Fibroblast of peridontal ligament (primary cell): ENCODE data around the gene CDKN2B-AS1.
A peak's percentile ranks its signal among the peaks of the same experiment; 100 is the strongest.

Experiments used
- DNase-seq: peaks from one replicate; pipeline ENCODE4 v3.0.0-alpha.2; 2010; ENCODE audit errors: extremely low read depth

The CDKN2B-AS1 gene

DNA sequence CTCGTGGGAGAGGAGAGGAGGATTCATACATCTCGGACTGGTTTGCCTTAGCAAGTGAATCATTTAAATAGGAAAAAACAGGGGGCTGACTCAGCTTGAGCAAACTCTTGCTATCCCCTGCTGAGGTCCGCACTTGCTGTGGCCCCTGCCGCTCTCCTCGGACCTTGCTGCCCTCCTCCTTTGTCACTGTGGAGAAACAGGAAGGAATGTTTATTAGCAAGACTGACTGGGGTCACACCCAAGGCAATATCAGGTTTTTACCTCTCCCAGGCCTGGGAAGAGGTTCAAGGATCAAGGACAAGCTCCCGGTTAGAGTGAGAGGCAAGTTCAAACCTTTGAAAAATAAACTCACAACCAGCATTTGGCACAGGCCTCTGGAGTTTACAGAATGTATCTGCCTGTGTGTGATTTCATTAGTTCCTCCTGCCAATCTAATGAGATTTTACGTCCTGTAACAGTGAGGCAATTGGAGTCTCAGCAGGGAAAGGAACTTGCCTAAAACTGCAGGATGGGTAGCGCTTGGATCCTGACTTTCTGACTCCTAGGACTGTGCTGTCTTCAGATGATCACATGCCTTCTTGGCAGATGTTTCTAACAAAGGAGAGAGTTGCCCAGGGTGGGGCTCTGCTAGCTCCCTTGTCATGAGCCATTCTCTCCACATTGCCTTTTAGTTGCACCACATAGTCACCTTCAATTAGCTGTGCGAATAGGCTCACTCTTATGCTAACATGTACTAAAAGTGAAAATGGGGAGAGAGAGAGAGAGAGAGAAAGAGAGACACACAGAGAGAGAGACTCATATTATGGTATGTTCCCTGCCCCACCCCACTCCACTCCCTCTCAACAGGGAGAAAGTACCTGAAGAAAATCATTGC, 123.2 kb downstream of the CDKN2B-AS1 start:
- DNase-seq = peak; percentile 54

DNA sequence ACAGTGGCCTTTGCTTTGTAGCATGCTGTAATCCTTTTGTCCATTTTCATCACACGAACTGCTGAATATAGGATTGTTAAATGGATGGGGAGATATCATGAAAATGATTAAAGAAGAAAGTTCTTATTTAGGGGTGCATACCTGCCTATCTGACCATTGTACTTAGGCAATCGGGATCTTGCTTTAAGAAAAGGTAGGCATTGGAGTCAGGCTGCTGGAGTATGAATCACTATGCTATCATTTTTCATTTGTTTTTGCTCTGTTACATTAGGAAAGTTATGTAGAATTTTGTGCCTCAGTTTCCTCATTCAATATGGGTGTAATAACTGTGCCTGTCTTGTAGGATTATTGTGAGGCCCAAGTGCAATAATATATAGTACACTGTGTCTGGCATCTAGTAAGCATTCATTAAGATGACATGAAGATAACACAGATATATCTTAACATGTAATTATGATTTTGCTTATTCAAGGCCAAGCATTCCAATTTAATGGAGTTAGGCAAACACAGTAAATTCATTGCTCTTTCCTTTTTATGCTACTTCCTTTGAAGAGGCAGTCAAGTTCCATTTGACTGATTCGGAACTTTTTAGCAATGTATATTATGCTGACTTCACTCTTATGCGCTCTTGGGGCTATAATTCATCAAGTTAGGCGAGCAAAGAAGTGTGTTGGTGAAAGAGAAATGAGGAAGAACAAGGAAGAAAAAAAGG, 124.4 kb downstream of the CDKN2B-AS1 start:
- DNase-seq = no peak

DNA sequence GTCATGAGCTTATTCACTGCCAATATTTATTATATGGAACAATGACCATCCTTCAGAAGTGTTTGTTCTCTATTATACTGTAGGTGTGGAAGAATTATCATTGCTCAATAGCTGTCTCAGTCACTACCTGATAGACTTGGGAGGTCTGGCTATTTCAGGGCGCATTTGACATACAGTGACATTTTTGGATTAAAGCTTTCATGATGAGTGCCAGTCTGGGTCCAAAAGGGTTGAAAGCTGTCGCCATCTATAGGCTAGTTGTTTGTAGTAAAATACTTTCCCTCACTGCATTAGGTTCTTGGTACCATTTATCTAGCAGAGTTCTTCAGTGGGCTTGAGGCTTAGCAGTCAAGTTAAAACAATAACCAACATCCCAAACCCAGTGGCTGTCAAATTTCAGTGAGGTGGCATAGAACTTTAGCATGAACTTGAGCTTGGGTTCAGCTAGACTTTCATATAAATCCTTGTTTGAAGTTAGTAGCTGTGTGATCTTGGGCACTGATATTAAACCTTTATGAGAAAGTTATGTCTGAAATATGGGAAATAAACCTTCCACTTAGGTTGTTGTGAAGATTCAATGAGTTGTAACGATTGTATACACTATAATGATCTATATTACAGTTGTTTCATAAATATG, 125.0 kb downstream of the CDKN2B-AS1 start:
- peak; percentile 70 for DNase-seq

DNA sequence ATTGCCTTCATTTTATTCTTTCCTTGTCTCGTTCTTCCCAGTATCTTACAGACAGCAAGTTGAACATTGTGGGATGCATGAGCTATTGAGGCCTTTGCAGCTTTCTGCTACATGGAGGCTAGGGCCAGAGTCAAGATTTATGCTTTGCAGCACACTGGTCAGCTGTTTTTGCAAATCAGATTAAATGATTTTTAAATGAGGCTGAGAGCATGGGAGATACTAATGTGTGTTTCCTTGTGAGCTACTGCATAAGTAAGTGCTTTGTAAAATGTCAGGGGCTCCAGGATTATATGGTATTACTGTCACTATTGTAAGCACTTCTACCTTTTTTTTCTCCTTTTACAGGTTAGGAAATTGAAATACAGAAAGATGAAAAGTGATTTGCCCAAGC, 125.6 kb downstream of the CDKN2B-AS1 start:
- DNase-seq = no peak

DNA sequence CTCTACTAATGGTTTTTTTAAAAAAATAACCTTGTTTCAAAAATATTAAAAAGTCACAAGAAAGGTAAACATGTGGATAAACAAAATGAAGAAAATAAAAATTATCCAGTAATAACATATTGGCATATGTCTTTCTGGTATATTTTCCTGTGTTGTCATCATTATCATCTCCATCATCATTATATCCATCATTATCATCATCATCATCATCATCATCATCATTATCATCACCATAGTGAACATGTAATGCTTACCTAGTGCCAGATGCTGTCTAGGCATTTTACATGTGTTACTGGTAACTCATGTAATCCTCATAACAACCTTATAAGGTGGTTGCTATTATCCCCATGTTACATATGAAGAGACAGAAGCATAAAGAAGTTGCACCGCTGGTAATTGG, 126.0 kb downstream of the CDKN2B-AS1 start:
- DNase-seq = no peak

DNA sequence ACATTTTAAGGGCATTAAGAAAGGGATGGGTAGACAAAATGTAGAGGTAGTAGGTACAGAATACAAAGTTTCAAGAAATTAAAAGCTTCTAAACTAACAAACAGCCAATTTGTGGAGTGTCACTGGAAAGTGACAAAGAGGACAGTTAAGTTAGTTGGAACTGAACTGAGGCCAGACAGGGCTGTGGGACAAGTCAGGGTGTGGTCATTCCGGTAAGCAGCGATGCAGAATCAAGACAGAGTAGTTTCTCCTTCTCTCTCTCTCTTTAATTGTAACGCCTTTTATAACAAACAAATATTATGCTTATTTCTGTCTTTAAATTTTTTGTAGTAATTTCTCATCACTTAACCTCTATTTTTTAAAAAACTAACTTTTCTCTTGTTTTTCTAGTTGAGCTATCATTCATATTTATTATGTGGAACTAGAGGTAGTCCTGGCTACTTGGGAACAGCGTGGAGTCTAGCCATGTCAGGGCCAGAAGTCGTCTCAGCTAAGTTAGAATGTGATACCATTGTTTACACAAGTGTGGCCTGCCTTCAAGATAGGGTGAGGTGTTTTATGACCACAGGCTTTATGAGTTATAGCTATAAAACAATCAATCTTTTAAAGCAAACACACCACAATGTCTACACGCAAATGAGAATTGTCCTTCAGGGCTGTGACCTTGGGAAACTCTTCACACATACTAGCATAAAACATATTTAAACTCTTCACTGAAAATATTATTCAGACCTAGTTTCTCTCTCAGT, 129.8 kb downstream of the CDKN2B-AS1 start:
- no peak for DNase-seq

DNA sequence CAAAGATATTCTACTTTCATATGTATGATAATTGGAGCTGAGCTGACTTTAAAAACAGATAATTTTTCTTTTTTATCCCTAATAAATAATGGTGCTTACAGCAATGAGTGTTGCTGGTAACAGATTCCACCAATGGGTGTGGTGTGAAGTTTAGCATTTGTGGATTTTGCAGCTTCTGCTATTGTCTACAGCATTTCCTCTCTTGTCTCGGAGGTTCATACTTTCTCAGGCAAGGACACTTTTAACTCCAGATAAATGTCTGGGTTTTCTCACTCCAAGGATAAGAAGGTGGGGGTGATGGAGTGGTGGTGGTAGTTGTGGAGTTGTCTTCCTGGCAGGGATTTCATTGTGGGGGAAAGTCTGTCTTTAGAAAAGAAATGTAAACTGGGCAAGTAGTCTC, 134.5 kb downstream of the CDKN2B-AS1 start:
- no peak for DNase-seq

DNA sequence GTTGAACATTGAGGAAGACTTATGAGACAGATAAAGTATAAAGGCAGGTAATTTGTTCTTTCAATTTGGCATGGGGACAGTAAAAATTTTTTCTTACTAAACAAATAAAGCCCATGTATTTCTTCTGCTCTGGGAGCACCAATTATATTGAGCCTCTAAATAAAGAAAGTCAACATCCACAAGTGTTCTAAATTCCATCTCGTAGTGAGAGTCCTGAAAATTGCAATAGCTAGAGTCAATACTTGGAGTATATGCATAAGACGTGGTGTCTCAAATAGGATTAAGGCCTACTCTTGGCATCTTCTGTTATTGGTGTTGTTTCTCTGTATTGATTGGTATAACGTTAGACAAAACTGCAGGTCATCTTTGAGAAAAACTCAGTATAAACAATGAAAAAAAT, 135.0 kb downstream of the CDKN2B-AS1 start:
- DNase-seq = no peak

DNA sequence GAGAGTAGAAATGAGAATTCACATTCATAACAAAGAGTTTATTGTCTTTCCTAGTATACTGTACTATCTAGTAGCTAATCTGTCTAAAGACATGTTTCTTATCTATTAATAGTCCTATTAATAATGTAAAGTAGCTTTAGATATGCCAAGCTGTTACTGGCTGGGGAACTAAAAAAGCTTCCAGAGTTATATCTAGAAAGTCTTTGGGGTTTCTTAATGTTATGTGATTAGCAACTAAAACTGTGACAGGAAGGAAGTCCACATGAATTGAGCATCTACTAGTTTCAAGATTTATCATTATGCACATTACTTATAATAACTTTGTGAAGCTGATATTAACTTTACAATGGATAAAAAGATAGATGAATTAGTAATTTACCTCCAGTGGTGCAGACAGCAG, 137.2 kb downstream of the CDKN2B-AS1 start:
- DNase-seq = no peak

DNA sequence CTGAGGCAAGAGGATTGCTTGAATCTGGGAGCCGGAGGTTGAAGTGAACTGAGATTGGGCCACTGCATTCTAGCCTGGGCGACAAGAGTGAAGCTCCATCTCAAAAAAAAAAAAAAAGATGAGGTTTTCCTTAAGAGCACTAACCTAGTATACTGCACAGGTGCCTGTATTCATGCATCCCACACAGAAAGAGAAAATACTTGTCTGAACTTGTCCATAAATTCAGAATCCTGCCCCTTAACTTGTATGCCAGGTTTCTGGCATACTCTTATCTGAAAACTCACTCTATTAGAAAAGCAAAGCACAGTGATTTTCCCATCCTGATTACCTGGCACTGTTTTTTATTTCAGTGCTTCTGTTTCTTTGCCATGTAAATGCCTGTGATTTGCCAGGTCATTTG, 139.8 kb downstream of the CDKN2B-AS1 start:
- no peak for DNase-seq

DNA sequence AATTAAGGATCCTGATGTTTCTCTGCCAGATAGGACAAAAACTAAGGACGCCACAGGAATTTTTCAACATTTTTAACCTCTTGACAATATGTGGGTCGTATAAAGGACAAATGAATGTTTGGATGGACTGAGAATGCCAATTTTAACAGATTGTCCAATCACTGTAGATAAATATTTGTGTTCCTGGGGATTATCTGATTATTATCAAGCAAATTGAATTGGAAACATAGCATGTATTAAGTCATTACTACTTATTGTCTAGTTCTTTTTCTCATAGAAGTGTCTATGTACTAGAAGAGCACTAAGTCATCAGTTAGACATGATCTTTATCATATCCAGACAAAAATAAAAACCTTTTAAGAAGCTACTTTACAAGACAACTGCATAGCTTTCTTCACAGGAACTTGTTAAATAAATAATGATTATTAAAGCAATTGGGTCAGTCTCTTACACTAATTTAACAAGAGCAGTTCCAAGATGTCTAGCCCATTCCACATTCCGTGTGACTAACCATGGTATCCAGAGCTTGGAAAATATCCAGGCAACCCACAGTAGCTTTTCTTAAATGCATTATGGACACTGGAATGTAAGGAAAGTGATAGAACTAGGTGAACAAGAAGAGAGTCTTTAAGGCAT, 142.0 kb downstream of the CDKN2B-AS1 start:
- peak; percentile 68 for DNase-seq

DNA sequence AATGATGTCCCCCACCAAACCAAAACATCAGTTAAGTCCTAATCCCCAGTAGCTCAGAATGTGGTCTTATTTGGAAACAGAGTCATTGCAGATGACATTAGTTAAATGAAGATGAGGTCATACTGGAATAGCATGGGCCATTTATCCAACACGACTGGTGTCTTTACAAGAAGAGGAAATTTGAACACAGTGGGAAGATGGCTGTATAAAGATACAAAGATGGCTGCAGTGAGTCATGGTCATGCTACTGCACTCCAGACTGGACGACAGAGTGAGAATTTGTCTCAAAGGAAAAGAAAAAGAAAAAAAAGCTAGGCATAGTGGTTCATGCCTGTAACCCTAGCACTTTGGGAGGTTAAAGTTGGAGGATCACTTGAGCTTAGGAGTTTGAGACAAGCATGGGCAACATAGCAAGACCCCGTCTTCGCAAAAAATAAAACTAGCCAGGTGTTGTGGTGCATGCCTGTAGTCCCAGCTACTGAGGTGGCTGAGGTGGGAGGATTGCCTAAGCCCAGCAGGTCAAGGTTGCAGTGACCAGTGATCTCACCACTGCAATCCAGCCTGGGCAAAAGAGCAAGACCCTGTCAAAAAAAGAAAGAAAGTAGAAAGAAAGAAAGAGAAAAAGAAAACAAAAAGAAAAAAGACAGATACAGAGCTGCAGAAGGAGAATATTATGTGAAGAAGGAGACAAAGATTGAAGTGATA, 144.5 kb downstream of the CDKN2B-AS1 start:
- DNase-seq = no peak

DNA sequence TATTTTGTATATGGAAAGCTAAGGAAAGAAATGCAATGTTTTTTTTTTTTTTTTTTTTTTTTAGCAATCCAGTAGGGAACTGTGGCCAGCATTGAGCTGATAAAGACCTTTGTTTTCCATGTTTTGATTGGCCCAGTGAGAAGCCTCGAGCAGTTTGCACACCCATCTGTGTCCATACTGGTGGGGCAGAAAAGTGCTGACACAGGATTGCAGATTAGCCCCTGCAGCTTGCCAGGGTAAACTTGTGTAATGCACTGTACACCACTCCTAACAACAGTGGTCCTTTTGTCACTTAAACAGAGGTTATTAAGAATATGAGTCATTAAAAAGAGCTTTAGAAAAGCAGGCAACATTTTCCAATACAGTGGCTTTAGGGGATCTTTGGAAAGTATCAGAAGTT, 147.3 kb downstream of the CDKN2B-AS1 start:
- no peak for DNase-seq

DNA sequence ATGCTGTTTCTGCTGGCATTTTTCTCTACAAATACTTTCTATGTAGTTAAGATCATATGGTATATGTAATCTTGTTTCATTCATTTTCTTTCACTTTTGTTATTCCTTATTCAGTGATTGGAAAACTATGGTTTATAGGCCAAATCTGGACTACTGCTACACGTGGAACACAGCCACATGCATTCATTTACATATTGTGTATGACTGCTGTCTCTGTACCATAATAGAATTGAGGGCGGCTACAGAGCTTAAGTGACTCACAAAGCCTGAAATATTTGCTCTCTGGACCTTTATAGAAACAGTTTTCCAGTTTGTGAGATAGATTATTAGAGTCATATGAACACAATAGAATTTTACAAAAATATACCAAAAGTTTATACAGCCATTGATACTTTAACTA, 148.1 kb downstream of the CDKN2B-AS1 start:
- DNase-seq = peak; percentile 57

DNA sequence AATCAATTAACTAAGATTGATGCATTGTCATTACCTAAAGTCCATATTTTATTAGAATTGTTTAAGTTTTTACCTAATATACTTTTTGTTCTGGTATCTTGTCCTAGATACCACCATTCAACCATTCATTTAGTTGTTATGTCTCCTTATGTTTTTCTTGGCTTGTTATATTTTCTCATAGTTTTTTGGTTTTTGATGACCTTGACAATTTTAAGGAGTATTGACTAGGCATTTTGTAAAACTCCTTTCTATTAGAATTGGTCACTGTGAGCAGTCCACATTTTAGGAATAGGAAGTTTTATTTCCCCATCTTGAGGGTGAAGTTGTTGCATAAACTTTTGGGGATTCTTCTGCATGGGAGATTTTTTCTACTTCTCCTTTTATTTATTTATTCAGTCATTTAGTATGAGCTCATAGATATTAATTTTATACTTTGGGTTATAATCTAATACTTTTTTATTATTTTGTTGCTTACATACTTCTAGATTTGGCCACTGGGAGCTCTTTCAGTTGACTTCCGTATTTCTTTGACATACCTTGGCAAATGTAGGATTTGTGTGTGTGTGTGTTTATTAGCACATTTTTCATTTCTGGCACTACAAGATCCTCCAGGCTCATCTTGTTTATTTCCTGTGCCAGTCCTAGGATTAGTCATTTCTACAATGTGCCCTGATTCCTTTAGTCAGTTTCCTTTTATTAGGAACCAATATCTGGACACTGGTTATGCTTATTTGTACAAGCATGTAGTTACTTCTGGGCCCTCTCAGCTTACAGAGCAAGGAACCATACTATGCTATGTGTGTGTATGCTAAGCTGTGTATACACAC, 149.4 kb downstream of the CDKN2B-AS1 start:
- DNase-seq = no peak

DNA sequence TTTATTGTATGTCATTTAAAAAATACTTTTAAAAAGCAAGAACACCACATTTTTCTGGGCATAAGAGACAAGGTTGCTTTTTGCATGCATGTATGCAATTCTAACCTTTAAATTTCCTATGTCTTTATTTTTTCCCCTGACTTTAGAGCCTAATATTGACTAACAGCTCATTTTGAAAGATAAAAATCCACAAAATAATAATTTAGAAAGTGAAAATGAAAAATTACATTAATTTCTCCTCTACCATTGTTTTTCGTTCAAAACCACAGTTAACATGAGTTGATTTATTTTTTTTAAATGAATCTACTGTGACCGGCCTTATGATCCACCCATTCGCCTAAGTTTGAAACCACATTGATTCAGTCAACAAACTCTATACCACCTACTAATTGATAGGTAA, 152.0 kb downstream of the CDKN2B-AS1 start:
- DNase-seq = no peak

DNA sequence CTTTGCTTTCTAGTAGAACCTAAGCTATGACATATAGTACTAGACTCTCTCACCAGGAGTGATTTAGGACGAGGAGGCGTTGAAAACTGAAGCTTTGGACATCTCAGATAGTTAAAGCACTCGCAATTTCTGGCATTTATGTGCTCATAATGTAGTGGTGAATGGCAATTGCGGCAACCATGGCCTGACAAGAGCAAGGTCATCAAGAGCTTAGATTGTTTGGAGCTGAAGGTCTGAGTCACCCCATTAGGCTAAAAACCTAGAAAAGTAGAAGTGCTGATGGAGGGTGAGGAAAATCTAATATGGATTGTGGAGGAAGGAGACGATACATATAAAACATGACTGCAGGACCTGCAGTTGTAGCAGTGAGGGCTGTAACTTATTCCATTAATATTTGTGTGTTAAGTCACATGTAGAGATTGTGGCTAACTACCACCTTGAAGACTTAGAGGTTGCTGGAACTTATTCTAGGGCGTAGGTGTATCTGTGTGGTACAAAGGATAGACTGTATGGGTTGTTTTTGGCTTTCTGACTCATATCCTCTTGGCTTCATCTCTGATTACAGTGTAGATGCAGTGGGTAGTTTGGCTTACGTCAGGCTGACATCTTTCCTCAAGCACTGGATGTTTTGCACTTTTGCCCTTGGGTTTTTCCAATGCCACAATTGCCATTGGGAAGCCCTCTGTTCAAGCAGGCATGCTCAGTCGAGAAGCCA, 153.4 kb downstream of the CDKN2B-AS1 start:
- DNase-seq = peak; percentile 92

DNA sequence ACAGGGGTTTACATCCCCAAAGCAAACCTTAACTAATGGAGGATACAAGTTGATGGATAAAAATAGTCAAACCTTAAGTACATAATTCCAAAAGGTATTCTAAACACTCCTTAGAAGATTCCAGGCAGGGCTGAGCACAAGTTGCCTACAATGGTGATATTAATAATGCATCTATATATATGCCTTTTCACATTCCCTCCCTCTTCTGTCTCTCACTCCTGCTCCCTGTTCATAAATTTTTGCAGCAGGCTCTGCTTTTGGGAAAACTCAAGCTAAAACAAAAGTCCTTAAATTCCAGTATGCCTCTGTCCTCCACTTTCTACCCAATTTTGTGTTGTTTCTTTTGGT, 153.9 kb downstream of the CDKN2B-AS1 start:
- DNase-seq = no peak

DNA sequence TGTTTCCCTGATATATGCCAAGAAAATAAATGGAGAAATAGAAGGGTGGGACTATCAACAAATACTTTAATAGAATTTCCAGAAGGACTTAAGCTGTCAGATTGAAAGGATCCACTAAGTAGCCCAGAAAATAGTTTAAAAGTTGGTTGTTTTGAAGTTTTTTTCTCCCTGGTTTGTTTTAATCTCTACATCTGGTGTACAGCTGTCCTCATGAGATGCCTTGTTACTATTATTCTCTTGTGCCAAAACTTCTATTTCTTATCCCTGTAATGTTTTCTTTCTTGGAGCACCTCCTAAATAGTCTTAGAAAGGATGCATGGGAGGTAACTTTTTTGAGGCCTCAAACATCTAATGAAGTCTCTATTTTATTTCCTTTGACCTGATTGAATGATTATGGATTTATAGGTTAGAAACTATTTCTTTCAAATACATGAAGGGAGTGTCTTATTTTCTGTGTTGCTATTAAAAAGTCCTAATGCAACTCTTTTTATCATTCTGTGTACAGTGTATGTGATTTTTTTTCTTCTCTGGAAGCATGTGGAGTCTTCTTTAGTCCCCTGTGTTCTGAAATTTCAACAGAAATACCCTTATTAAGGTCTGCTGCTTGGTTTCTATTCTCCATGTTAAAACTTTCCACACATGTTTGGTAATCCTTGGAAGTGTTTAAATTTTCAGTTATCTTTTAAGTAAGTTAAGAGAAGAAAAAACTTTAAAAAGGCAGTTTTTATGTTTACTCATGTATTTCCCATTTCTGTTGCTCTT, 154.5 kb downstream of the CDKN2B-AS1 start:
- peak; percentile 80 for DNase-seq
